Keratinocyte (primary cell): ENCODE results near the gene CCDC12. TPM values are rescaled to one million over a fixed set of nuclear protein-coding genes. Genes with fewer than 3 reads are reported as not detected.

ENCODE experiments used
- DNase-seq: peaks from one replicate; pipeline ENCODE4 v3.0.0-alpha.2; 2011; ENCODE audit warnings: low read depth, missing footprints, low spot score
- FAIRE-seq: peaks from 2 replicates; lab custom pipeline; 2011; peaks lifted over from hg19 to GRCh38; lab: Jason Lieb, UNC
- H2AFZ ChIP-seq: 2 replicates; pipeline ENCODE4 v1.6.0; 2012; ENCODE audit warnings: low read length, control low read depth, inconsistent platforms; ENCODE audit not compliant: control insufficient read depth
- H3K27ac ChIP-seq: 2 replicates; pipeline ENCODE4 v1.5.1; 2011; ENCODE audit warnings: low read length; ENCODE audit not compliant: control insufficient read depth, insufficient read depth
- H3K27me3 ChIP-seq: 3 replicates; pipeline ENCODE4 v1.6.0; 2011; ENCODE audit warnings: low read length; ENCODE audit not compliant: control insufficient read depth, insufficient read depth; ENCODE audit errors: extremely low read depth
- H3K36me3 ChIP-seq, 2 experiments: 2 replicates in 1 of 2; 3 replicates in 1 of 2; pipeline ENCODE4 v1.5.1; 2011; ENCODE audit warnings: low read length in 2 of 2, mild to moderate bottlenecking in 1 of 2; ENCODE audit not compliant: control insufficient read depth in 2 of 2, insufficient read depth in 2 of 2; ENCODE audit errors: extremely low read depth in 1 of 2
- H3K4me1 ChIP-seq: 3 replicates; pipeline ENCODE4 v1.5.1; 2011; ENCODE audit warnings: low read length; ENCODE audit not compliant: control insufficient read depth, insufficient read depth; ENCODE audit errors: extremely low read depth
- H3K4me2 ChIP-seq: 3 replicates; pipeline ENCODE4 v1.6.0; 2011; ENCODE audit warnings: low read depth, low read length; ENCODE audit not compliant: control insufficient read depth, insufficient read depth; ENCODE audit errors: extremely low read depth
- H3K4me3 ChIP-seq, 3 experiments: fragments of 200-600 bp in 1 of 3; sonication (generic) in 1 of 3; 2 replicates in 2 of 3; 3 replicates in 1 of 3; pipeline ENCODE4 v1.5.1; 2011 to 2016; ENCODE audit warnings: low read length in 3 of 3, mild to moderate bottlenecking in 3 of 3, control low read depth in 2 of 3, inconsistent platforms in 1 of 3, low read depth in 1 of 3, mixed read lengths in 1 of 3, mixed run types in 1 of 3, moderate library complexity in 1 of 3; ENCODE audit not compliant: control insufficient read depth in 2 of 3, insufficient read depth in 2 of 3; ENCODE audit errors: extremely low read depth in 1 of 3
- H3K79me2 ChIP-seq: 2 replicates; pipeline ENCODE4 v1.6.0; 2012; ENCODE audit warnings: low read length; ENCODE audit not compliant: control insufficient read depth, insufficient read depth
- H3K9ac ChIP-seq: 3 replicates; pipeline ENCODE4 v1.6.0; 2011; ENCODE audit warnings: low read length; ENCODE audit not compliant: control insufficient read depth, insufficient read depth; ENCODE audit errors: extremely low read depth
- H3K9me1 ChIP-seq: 3 replicates; pipeline ENCODE4 v1.6.0; 2011; ENCODE audit warnings: low read length; ENCODE audit not compliant: control insufficient read depth, insufficient read depth; ENCODE audit errors: extremely low read depth
- H3K9me3 ChIP-seq: 2 replicates; pipeline ENCODE4 v1.5.1; 2012; ENCODE audit warnings: low read depth, low read length; ENCODE audit not compliant: control insufficient read depth
- H4K20me1 ChIP-seq: 3 replicates; pipeline ENCODE4 v1.6.0; 2011; ENCODE audit warnings: low read length; ENCODE audit not compliant: control insufficient read depth, insufficient read depth; ENCODE audit errors: extremely low read depth
- EZH2 ChIP-seq: IDR thresholded peaks from one replicate; pipeline ENCODE4 v1.6.1; 2012; ENCODE audit warnings: inconsistent platforms, mild to moderate bottlenecking, low read length, moderate library complexity
- dilution Hi-C: fragments of 300-500 bp; cut with MboI; formaldehyde crosslinking; loops from one replicate; pipeline ENCODE4 v1.7.0; 2020; ENCODE audit warnings: low sequenced_read_pairs; ENCODE audit not compliant: extremely low pct_ligation_motif_present
- polyA plus RNA-seq, 5 experiments: library from polyadenylated mRNA; depleted of rRNA in 3 of 5; stranded (reverse) in 3 of 5; stranded (forward) in 1 of 5; unstranded in 1 of 5; fragments of >200 nt; gene quantifications; 1 replicate in 1 of 5; 2 replicates in 3 of 5; 3 replicates in 1 of 5; pipeline versions ENCODE4 v1.2.1 to v1.2.3, GENCODE V29; 2011 to 2012; ENCODE audit warnings: missing spikeins in 2 of 5, low read depth in 1 of 5, low replicate concordance in 1 of 5
- TF ChIP-seq, protein P1 (sequence below), 3 experiments: IDR thresholded peaks in 1 of 3; conservative IDR thresholded peaks in 1 of 3; optimal IDR thresholded peaks in 1 of 3; 2 replicates in 2 of 3; 3 replicates in 1 of 3; pipeline versions ENCODE3 to v1.5.1; 2011; ENCODE audit warnings: low read length in 3 of 3, mild to moderate bottlenecking in 3 of 3, moderate library complexity in 2 of 3, control low read depth in 1 of 3, inconsistent platforms in 1 of 3; ENCODE audit not compliant: insufficient read depth in 2 of 3; ENCODE audit errors: extremely low read depth in 1 of 3

Gene CCDC12
- polyA plus RNA-seq, 1 donor (not counting 4 experiments of a cell fraction or from before 2014, with no cell fraction given) = 27.5 TPM

DNA sequence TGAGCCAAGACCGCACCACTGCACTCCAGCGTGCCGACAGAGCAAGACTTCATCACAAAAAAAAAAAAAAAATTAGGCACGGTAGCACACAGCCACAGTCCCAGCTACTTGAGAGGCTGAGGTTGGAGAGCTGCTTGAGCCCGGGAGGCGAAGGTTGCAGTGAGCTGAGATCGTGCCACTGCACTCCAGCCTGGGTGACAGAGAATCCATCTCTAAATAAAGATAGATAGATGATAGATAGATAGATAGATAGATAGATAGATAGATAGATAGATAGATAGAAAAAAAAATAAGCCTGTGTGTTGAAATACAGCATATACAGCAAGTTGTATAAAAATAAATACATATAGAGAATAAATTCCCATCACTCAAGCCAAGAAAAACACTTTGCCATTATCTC, 61.7 kb downstream of the CCDC12 start:
- no peak overlapping the region for H3K4me2 ChIP-seq
- no peak for DNase-seq
- no peak for FAIRE-seq
- no peaks in the 10 kb centered on the region for H3K27me3 ChIP-seq
- no peak for TF ChIP-seq EZH2
- TF ChIP-seq, protein P1, sequence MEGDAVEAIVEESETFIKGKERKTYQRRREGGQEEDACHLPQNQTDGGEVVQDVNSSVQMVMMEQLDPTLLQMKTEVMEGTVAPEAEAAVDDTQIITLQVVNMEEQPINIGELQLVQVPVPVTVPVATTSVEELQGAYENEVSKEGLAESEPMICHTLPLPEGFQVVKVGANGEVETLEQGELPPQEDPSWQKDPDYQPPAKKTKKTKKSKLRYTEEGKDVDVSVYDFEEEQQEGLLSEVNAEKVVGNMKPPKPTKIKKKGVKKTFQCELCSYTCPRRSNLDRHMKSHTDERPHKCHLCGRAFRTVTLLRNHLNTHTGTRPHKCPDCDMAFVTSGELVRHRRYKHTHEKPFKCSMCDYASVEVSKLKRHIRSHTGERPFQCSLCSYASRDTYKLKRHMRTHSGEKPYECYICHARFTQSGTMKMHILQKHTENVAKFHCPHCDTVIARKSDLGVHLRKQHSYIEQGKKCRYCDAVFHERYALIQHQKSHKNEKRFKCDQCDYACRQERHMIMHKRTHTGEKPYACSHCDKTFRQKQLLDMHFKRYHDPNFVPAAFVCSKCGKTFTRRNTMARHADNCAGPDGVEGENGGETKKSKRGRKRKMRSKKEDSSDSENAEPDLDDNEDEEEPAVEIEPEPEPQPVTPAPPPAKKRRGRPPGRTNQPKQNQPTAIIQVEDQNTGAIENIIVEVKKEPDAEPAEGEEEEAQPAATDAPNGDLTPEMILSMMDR (optimal IDR thresholded peaks at IDR 0.05 in 1 of 3, IDR thresholded peaks at IDR 0.05 in 1 of 3, conservative IDR thresholded peaks at IDR 0.05 in 1 of 3; ENCODE audit: extremely low read depth in 1 of 3, insufficient read depth in 2 of 3, low read length in 3 of 3) = no peak
- H3K9me3 ChIP-seq = no peaks in the 10 kb centered on the region
- peaks cover 9% of the 10 kb centered on the region for H3K4me1 ChIP-seq
- no peak overlapping the region for H3K9ac ChIP-seq
- peaks cover 6 to 20% of the 10 kb centered on the region in 2 experiments for H3K36me3 ChIP-seq
- H2AFZ ChIP-seq = no peak overlapping the region
- H4K20me1 ChIP-seq = no peaks in the 10 kb centered on the region
- no peaks in the 10 kb centered on the region for H3K79me2 ChIP-seq
- no peak overlapping the region for H3K4me3 ChIP-seq
- no peaks in the 10 kb centered on the region for H3K9me1 ChIP-seq
- dilution Hi-C loops = no loop called here
- no peak overlapping the region for H3K27ac ChIP-seq

DNA sequence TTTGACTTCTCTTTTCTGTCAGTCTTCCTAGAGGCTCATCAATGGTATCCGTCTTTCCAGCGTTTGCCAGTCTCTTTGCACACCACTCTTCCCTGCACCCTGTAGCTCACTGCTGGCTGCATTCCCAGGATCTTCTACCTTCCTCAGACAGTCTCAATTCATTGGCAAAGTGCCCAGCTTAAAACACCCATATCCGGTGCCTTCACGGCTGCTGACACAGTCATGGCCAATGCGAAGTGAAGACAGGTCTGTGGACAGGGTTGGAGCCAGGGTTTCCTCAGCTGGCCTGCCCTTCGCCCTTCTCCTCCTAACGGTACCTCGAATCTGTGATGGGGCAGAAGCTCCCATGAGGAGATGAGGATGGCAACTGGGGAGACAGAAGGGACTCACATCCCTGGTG, 62.9 kb downstream of the CCDC12 start:
- peak; percentile 58 for DNase-seq
- no peak for TF ChIP-seq EZH2
- TF ChIP-seq, protein P1 (optimal IDR thresholded peaks at IDR 0.05 in 1 of 3, IDR thresholded peaks at IDR 0.05 in 1 of 3, conservative IDR thresholded peaks at IDR 0.05 in 1 of 3; ENCODE audit: extremely low read depth in 1 of 3, insufficient read depth in 2 of 3, low read length in 3 of 3) = no peak
- Histone ChIP-seq H3K4me2 (peak overlapping the region; percentile 29), H4K20me1 (no peaks in the 10 kb centered on the region), H3K4me1 (peaks cover 10% of the 10 kb centered on the region), H3K9me3 (no peaks in the 10 kb centered on the region), H3K27me3 (no peaks in the 10 kb centered on the region), H2AFZ (no peak overlapping the region), H3K9me1 (no peaks in the 10 kb centered on the region), H3K79me2 (no peaks in the 10 kb centered on the region), H3K36me3 (peaks cover under 1 to 16% of the 10 kb centered on the region in 2 experiments), H3K27ac (no peak overlapping the region), H3K9ac (no peak overlapping the region), H3K4me3 (no peak overlapping the region)
- dilution Hi-C loops = no loop called here
- FAIRE-seq = peak; percentile 88
